Measurements from ENCODE around the gene EHMT1.

- TF ChIP-seq FOXK2 (IDR thresholded peaks at IDR 0.05) (no peak), ELF4 (IDR thresholded peaks at IDR 0.05) (no peak), FOXM1 (IDR thresholded peaks at IDR 0.05; ENCODE audit: borderline replicate concordance) (no peak), PKNOX1 (IDR thresholded peaks at IDR 0.05) (no peak), SUZ12 (IDR thresholded peaks at IDR 0.05) (no peak), HDGF (IDR thresholded peaks at IDR 0.05; ENCODE audit: borderline replicate concordance) (no peak), ARNT (IDR thresholded peaks at IDR 0.05) (no peak), SP1 (IDR thresholded peaks at IDR 0.05) (no peak), LEF1 (IDR thresholded peaks at IDR 0.05; ENCODE audit: borderline replicate concordance) (no peak), CTBP1 (IDR thresholded peaks at IDR 0.05; ENCODE audit: borderline replicate concordance) (no peak)
Measured at GRCh38 chr9:137607141-137607857, 11.5 kb upstream of the EHMT1 start.

Data from HEK293T (cell line).